Stimulated activated CD8-positive, alpha-beta memory T cell treated with anti-CD3 and anti-CD28 coated beads, Interleukin-15, amount 100 ng/mL, for 24 hours (primary cell): Measurements from ENCODE around the gene RHEB.

Experiments used
- DNase-seq: peaks from one replicate; pipeline ENCODE4 v3.0.0-alpha.2; 2020; ENCODE audit warnings: low read depth

Gene RHEB

DNA sequence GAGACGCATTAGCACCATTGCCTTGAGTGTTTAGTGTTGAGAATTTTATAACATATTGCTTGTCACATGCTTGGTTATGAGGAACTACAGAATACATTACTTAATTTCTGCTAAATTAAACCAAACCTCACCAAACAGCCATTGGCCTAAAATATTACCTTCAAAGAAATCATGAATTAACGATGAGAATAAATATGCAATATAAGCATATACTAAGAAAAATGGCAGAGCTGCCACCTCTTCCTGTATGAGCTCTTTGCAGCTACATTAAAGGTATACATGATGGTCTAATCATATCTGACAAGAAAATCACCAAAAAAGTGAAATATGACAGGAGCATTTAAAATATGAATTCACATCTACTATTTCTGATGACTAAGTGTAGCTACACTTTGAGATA, 5.2 kb upstream of the RHEB start:
- no peak for DNase-seq

DNA sequence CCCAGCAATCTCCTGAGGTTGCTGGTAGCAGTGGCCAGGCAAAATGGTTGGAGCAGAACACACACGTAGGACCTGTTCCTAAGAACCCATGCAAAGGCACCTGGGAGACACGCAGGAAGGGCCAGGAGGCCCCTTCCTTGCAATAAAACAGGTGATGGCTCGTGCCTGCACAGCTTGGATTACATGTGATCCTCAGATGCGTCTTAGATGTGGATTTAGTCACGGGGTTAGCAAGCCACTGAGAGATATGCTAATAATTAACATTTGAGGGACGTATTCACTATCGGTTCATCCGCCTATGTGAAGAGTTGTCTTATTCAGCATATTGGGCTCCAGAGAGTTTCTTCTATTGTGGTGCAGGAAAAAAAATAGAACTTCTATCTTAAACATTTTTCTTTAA, 4.6 kb upstream of the RHEB start:
- DNase-seq: no peak

DNA sequence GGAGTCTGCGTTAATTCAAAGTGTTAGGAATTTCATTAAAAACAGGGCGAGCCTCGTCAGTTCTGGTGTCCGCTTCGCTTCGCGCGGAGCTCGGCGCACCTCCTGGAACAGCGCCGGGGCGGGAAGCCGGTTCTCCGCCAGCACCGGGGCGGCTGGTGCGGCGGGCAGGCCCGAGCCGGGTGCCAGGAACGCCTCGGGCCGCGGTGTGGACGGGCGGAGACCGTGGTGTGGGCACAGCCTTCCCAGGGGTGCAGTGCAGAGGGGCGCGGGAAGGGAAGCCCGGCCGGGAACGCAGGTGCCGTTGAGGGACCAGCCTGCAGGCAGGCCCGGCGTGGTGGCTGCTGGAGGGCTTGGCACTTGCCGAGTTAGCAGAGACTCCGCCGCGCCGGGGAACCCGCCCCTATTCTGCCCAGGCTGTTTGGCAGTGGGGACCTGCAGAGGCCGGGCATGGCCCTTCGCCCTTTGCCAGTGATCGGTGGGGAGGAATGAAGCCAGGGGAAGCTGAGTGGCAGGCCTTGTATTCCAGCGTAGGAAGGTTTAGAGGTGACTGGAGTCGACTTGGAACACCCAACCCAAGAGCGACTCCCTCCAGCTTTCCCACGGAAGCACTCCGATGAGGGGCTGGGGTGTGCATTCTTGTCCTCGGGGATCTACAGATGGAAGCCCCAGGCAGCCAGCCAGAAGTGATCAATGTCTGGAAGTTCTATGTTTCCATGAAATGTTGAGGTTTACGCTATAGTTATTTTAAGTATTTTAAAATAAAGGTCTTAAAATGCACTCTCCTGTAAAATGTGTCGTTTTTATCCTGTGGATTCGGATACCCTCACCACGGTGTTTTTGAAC, 945 bp upstream of the RHEB start:
- DNase-seq: no peak

DNA sequence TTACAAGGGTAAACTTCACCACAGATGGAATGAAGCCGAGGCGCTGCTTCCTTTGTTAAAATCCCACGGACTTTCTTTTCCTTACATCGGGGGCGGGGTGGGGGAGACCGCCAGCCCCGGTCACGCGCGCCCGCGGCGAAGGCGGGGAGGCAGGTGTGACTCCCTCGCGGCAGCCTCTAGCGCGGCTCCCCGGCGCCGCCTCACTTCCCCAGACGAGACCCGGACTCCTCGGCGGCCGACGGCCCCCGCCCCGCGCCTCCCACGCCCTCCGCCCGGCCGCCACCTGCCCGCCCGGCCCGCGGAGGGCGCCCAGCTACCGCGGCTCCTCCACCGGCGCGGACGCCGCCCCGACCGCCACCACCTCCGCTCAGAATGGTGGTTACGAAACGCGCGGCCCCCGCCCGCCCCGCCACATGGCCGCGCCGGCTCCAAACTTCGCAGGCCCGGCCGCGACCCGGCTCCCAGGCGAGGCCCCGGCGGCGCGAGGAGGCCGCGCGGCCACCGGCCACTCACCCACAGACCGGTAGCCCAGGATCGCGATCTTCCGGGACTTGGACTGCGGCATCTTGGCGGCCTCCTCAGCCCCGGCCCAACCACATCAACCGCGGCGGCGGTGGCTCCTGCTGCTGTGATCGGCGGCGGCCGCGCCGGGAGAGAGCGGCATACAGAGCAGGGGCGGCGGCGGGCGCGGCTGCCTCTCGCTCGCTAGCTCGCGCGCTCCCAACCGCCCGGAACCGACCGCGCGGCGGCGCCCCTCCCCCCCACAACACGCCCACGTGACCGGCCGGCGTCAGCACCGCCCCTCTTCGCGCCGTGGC, 539 bp downstream of the RHEB start:
- peak; percentile 29 for DNase-seq

DNA sequence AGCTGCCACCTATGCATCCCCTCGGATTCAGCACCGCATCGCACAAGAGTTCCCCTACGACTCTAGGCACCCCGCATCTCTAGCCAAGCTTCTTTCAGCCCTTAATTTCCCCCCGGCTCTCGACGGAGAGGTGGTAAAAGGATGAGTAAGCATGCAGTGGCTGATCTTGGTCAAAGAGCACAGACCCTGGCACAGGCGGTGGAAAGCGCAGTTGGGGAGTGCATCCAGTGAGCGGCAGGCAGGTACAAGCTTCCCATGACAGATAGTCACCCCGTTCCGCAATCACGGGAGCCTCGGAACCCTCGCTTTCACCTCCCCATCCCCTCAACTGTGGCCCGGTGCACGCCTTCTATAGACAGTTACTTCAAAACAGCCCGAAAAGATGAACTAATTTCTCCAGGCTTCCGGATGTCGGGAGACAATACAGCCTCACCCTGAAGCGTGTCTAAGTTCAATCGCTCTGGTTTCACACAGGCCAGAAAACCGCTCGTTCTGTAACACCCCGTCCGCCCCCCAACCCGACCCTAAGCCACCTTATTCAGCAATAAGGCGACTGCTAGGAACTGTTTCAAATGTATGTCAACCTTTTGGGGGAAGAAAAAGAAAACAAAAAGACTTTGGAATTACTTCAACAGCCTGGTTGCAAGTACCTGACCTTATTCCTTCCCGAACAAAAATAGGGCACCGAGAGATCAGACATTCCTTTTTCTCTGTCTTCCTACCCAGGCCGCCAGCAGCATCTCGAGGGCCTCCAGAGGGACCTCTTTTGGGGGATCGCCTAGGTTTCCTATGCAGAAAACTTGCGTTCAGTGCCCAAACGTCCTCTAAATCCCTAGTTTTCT, 1.4 kb downstream of the RHEB start:
- DNase-seq: no peak

DNA sequence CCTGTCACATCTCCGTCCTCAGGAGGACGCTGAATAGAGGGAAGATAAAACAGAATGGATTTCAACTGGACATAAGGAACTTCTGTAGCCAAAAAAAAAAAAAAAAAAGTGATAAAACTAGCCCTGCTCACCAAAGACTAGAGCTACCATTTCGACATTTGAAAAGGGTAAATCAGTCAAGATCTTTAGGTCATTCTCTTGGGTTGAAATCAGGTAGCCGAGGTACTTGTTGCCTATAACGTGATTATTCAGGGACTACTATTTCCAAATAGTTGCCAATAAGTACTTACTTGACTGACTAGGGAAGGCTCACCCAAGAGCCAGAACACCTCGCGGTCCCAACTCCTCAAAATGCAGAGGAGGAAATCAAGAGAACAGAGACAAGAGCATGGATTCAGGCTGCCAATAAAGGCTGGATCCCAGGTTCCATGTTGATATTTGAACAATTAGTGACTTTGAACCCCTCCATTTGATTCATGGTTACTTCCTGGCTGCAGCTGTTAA, 2.0 kb downstream of the RHEB start:
- DNase-seq: no peak

DNA sequence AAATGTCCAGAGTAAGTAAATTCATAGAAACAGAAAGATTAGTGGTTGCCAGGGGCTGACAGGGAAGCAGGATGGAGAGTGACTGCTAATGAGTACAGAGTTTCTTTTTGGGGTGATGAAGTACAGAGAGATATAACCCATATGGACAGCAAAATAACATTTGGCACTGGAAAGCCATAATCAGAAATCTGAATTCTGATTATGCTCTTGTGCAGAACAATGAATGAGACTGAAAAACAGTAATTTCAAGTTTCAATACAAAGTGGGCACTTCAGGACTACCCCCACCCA, 4.5 kb downstream of the RHEB start:
- no peak for DNase-seq

DNA sequence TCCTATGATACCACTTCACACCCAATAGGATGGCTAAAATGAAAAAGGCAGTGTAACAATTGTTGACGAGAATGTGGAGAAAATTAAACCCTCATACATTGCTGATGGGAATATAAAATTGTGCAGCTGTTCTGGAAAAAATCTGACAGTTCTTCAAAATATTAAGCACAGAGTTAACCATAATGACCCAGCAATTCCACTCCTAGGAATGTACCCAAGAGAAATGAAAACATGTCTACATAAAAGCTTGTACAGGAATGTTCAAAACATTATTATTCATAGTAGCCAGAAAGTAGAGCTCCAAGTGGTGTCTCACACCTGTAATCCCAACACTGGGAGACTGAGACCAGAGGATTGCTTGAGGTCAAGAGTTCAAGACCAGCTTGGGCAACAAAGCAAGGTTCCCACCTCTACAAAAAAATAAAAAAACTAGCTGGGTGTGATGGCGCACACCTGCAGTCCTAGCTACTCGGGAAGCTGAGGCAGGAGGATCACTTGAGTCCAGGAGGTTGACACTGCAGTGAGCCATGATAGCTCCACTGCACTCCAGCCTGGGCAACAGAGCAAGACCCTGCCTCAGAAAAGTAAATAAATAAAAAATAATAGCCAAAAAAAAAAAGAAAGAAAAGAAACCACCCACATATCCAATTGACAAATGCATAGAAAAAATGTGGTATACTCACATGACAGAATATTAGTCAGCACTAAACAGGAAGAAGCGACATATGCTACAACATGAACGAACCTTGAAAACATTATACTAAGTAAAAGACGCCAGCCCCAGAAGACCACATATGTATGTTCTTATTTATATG, 5.0 kb downstream of the RHEB start:
- DNase-seq: no peak

DNA sequence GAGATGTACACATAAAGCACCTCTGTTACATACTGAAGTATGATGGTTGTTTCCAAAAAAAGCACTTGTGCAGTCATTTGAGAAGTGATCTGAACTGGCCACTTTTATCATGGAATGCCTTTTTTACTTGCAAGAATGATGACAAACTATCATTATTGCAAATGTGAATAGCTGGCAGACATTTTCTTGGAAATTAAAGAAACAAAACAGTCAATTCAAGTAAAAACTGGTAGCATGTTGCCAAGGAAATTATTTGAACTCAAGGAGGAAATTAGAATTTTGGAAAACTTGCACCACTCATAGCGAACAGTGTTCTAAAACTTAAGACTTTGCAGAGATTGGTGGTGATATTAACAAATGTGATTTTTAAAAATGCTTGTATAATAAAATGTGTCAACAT, 6.6 kb downstream of the RHEB start:
- DNase-seq: no peak

DNA sequence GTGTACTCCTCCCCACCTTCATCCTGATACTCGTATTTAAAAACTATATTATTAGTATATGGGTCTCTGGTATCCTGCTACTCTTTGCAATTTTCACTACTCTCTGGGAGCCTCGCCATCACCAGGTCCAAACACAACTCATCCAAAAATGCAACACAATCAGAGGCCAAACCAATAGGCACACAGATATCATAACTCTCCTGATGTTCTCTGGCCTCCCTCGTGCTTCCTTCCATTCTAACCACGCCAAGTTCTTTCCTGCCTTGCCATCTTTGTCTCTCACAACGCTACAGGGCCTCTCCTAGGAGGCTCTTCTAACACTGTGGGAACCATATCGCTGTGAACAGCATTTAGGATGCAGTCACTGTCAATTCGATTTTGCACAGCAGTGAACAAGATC, 7.3 kb downstream of the RHEB start:
- DNase-seq: no peak

DNA sequence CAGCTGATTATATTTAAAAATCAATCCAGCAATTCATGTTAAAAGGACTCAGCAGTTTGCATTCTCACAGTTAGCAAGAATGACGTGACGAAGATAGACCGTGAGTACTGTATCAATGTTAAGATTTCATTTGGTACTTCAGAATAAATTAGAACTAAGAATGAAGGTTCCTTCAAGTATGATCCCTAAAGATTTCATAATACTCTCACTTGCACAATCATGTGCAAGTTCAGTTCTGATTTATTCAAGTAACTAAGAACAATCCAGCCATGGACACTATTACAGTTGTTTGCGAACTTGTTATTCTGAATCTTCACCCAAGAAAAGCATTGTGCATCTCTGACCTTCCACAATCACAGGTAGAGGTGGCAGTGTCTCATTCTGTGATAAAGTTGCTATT, 7.7 kb downstream of the RHEB start:
- no peak for DNase-seq

DNA sequence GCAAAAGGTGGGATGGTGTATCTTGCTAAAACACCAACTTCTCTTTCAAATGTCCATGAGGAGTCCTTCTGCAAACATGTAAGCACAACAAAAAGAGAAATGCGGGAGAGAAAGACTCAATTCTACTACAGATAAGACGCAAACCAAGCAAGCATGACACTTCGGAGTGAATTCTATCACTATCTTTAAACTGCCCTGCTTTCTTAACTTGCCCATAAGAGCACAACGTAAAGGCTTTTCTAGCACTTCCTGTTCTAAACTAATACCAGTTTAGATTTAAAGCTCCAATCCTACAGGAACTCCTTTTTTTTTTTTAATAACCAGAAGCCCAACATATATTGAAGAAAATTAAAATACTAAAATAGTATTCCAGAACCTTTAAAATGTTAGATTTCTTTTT, 8.4 kb downstream of the RHEB start:
- no peak for DNase-seq

DNA sequence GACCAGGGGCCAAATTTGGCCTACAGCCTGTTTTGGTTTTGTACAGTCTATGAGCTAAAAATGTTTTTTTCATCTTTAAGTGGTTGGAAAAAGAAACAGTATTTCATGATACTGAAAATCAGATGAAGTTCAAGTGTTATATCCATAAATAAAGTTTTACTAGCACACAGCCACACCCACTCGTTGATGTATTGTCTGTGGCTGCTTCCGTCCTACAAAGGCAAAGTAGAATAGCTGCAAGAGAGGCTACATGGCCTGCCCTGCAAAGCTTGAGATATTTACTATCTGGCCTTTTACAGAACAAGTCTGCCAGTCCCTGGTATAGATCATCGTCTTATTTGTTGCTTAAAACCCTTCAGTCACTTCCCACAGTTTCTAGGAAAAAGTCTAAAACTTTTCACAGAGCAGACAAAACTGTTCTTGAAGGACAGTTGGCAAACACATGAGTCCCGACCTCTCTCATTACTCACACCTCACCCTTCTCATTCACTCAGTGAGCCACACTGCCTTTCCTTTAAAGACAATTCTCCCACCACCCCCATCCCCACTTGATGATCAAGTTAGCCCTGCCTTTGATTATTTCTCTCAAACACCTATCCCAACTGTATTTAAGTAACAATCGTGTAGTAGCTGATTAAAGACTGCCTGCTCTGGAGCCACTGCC, 9.9 kb downstream of the RHEB start:
- no peak for DNase-seq

DNA sequence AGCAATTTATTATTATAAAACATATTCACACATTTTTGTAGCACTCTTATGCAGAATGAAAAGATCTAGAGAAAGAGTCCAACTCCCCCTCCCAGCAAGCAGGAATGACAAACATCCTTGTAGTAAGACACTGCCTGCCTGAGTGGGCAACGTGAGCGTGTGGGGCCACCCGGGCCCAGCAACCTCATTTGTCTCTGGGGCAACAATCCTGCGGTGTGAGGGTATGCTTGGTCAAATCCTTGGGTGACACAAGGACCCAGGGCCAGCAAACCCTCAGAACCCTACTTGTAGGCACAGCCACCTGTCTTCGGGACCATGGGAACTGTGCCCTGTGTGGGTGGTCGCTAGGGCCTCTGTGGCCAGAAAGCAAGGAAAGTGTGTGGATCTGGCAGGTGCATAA, 10.7 kb downstream of the RHEB start:
- no peak for DNase-seq

DNA sequence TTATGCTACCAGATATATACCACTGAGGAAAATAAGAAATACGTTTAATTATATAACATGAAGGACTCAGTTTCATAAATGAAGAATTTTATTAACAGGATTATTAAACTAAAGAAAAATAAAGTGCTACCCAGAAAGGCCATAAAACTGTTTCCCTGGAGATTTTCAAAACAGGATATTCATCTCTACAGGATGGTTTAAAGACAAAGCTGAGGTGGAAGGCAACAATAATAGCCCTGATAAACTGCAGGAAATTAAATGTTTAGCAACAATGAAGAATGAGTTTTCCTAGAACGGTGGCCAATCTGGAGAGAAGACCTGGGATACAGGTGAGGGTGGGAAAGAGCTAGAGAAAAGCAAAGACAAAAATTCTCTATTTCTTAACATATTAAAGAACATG, 11.9 kb downstream of the RHEB start:
- DNase-seq: no peak

DNA sequence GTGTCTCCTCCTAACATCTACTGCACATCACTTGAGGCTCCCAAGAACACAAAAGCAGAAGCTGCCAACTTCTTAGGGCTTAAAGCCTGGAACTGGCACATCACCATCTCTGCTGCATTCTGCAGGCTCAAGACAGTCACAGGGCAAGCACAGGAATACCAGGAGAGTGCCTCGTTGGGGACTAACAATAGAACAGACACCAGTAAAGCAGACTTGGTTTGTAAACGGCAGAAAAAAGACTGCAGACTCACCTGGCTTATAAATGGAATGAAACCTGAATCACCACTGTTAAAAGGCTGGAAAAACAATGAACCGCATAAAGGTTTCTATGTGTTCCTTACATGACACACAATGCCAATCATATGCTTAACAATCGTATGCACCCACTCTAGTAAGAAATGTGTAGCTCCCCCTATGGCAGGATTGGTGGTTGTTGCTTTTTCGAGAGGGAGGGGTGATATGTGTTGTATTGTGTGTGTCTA, 12.8 kb downstream of the RHEB start:
- no peak for DNase-seq

DNA sequence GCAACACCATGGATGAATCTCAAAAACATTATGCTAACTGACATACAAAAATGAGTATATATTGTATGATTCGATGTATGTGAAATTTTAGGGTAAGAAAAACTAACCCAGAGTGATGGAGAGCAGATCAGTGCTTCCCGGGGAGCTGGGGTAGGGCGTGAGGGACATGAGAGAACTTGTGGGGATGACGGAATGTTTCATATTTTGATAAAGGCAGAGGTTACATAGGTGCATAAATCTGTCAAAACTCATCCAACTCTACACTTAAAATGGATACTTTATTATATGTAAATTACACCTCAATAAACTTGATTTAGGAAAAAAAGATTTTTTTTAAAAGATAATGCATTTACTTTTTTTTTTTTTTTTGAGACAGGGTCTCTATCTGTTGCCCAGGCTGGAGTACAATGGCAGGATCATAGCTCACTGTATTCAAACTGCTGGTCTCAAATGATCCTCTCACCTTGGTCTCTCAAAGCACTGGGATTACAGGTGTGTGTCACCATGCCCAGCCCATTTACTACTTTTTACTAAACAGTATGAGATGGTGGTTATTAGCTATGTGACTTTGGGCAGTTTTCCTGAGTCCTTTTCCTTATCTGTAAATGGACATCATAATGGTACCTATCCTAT, 13.7 kb downstream of the RHEB start:
- no peak for DNase-seq

DNA sequence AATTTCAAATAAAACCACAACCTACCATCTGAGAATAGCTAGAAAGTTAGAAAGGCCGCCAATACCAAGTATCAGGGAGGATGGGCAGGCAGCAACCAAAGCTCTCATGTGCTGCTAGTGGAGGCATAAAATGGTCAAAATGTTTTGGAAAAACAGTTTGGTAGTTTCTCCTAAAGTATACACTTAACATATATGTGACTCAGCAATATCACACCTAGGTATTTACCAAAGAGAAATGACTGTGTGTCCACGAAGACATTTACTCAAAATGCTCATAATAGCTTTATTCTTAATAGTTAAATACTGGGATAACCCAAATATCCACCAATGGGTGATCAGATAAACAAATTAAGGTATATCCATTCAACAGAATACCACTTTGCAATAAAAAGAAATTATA, 14.3 kb downstream of the RHEB start:
- no peak for DNase-seq

DNA sequence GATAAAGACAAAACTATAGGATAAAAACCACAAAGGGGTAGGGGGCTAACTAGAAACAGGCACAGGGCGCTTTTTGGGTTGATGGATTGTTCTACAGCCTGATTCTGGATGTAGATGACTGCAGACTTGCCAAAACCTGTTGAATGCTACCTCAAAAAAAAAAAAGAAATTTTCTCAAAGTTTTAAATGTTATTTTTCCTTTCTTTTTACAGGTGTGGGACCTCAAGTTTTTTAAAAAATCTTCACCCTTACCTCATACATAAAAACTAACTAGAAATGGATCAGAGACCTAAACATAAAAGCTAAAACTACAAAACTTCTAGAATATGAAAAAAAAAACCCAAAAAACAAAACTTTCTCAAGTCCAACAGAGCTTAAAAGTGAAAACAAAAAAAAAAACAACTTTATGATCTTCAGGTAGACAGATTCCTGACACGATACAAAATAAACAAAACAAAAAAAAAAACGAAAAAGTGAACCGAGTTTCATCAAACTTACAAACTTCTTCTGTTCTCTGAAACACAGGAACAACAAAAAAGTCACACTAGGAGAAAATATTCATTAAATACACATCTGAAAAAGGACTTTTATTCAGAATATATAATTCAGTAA, 14.9 kb downstream of the RHEB start:
- DNase-seq: no peak
